Right cardiac atrium (tissue), 5 donors: Measurements from ENCODE around the gene PBX4. TPM values are rescaled to one million over a fixed set of nuclear protein-coding genes. Genes with fewer than 3 reads are reported as not detected.

Experiments
- ATAC-seq, 2 donors: fragments of 200-7000 bp; cut with Tn5 transposase; one replicate each; pipeline versions ENCODE4 v1.8.0 to v1.9.1; 2020; ENCODE audit warnings: moderate library complexity in 2 of 2, mild to moderate bottlenecking in 1 of 2
- DNase-seq, 3 donors: peaks; one replicate each; pipeline ENCODE4 v3.0.0-alpha.2; 2020
- H3K27ac ChIP-seq: one replicate; pipeline ENCODE4 v1.5.1; 2013; ENCODE audit warnings: mild to moderate bottlenecking, low read length, control low read depth, moderate library complexity
- H3K27me3 ChIP-seq: one replicate; pipeline ENCODE4 v1.6.1; 2013; ENCODE audit not compliant: control insufficient read depth, insufficient read depth
- H3K4me1 ChIP-seq: one replicate; pipeline ENCODE4 v1.6.1; 2013; ENCODE audit warnings: low read length; ENCODE audit not compliant: control insufficient read depth, insufficient read depth
- H3K4me3 ChIP-seq: one replicate; pipeline ENCODE4 v1.5.1; 2013; ENCODE audit warnings: low read length, control low read depth
- H3K9me3 ChIP-seq: one replicate; pipeline ENCODE4 v1.6.1; 2013; ENCODE audit warnings: low read length; ENCODE audit not compliant: control insufficient read depth
- WGBS: extraction: QIAGEN DNeasy Blood & Tissue Kit; methylation state at CpG from one replicate; pipeline ENCODE4 v1.1.7; 2013; 5-methylcytosine and 5-hydroxymethylcytosine counted together
- intact Hi-C, 4 donors: fragments of 100-400 bp; cut with DNase I; formaldehyde crosslinking; loops; one replicate each; pipeline versions ENCODE4 v1.11.0 to v1.14.0; 2022 to 2023
- polyA plus RNA-seq: library from polyadenylated mRNA; stranded (reverse); fragments of 200-250 nt; gene quantifications from one replicate; pipeline ENCODE4 v1.2.3, GENCODE V29; 2013
- total RNA-seq, 4 donors: library from RNA; stranded (reverse); fragmentation: NEBNext Ultra II Directional; extraction: Animal tissue kit (Norgen Biotek cat#: 25700); gene quantifications; one replicate each; pipeline ENCODE4 v1.2.1, GENCODE V29; 2021
- donor health status: healthy with polysubstance abuse.
- donor health status: DM: no; HTN: yes; CAD: no.
- donor health status: DM: no; HTN: no; CAD: no.
- donor health status: DM: no; HTN: yes; CAD: no; lungs with severe emphysema.
- donor health status: DM: yes; HTN: yes; CAD: no.

Gene PBX4
- total and polyA plus RNA-seq, 5 donors = 0.36 to 0.56 TPM; not detected in 3

GRCh38 chr19:19634516-19635312, 16.2 kb upstream of the PBX4 start:
- DNase-seq (peak in 2 of 3 donors; percentile 29 to 46), ATAC-seq (no peak)
- Histone ChIP-seq H3K4me1 (no peaks in the 10 kb centered on the region), H3K27me3 (no peaks in the 10 kb centered on the region), H3K4me3 (no peak overlapping the region), H3K27ac (no peak overlapping the region), H3K9me3 (no peaks in the 10 kb centered on the region)
- WGBS = 96% methylated on average over 36 of the region's 36 CpGs
- intact Hi-C loops = loop anchor here in 1 of 4 donors (5.0 kb wide), 1 partner anchor 82 kb away; no protein-coding TSS in a partner anchor

- Histone ChIP-seq H3K4me1 (no peaks in the 10 kb centered on the region), H3K27me3 (no peaks in the 10 kb centered on the region), H3K4me3 (no peak overlapping the region), H3K9me3 (no peaks in the 10 kb centered on the region), H3K27ac (no peak overlapping the region)
- 95% methylated on average over 22 of the region's 22 CpGs for WGBS
- ATAC-seq (no peak), DNase-seq (peak in 1 of 3 donors; percentile 28)
- intact Hi-C loops = no loop called here
Measured at GRCh38 chr19:19633711-19634515, 15.4 kb upstream of the PBX4 start.

DNA sequence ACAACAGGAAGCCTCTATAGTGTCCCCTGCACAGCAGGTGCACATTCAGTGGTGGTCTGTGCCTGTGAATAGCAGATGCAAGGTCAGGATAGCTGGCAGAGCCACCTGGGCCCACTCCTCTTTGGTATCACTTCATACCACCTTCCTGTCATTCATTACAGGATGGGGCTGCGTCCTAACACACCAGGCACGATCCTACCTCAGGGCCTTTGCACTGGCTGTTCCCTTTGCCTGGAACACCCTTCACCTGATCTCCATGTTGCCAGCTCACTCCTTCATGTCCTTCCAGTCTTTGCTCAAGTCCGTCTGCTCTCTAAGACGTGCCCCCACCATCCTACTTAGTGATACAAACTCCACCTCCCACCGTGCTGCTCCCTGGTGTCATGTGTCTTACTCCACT, 14.2 kb upstream of the PBX4 start:
- DNase-seq (no peak), ATAC-seq (no peak)
- no peaks in the 10 kb centered on the region for H3K9me3 ChIP-seq
- H3K27me3 ChIP-seq = no peaks in the 10 kb centered on the region
- no peak overlapping the region for H3K4me3 ChIP-seq
- WGBS = 89% methylated on average over 5 of the region's 5 CpGs
- intact Hi-C loops = no loop called here
- H3K27ac ChIP-seq = no peak overlapping the region
- no peaks in the 10 kb centered on the region for H3K4me1 ChIP-seq

- peak in 1 of 3 donors; percentile 19 for DNase-seq
- H3K4me1 ChIP-seq = no peaks in the 10 kb centered on the region
- WGBS = 88% methylated on average over 7 of the region's 7 CpGs
- no peak overlapping the region for H3K27ac ChIP-seq
- intact Hi-C loops = no loop called here
- no peaks in the 10 kb centered on the region for H3K9me3 ChIP-seq
- no peak overlapping the region for H3K4me3 ChIP-seq
- no peak for ATAC-seq
- H3K27me3 ChIP-seq = no peaks in the 10 kb centered on the region
Measured at GRCh38 chr19:19631346-19631745, 12.9 kb upstream of the PBX4 start.

DNA sequence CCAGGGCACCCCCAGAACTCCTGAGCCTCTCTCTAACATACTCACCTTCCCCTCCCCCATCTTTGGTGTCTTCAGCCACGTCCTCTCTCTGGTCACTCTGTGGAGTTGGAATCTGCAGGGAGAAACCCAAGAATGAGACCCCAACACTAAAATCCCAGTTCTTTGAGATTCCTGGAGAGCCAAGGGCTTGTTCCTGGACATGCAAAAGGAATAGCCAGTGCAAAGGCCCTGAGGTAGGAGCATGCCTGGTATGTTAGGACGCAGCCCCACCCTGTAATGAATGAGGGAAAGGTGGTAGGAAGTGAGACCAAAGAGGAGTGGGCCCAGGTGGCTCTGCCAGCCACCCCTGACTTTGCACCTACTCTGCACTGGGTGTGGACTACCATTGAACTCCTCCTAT, 11.9 kb upstream of the PBX4 start:
- Histone ChIP-seq H3K4me3 (no peak overlapping the region), H3K4me1 (no peaks in the 10 kb centered on the region), H3K9me3 (no peaks in the 10 kb centered on the region), H3K27ac (no peak overlapping the region), H3K27me3 (no peaks in the 10 kb centered on the region)
- ATAC-seq (no peak), DNase-seq (no peak)
- 97% methylated on average over 2 of the region's 2 CpGs for WGBS
- intact Hi-C loops = no loop called here

GRCh38 chr19:19630062-19630414, 11.6 kb upstream of the PBX4 start:
- intact Hi-C loops = no loop called here

DNA sequence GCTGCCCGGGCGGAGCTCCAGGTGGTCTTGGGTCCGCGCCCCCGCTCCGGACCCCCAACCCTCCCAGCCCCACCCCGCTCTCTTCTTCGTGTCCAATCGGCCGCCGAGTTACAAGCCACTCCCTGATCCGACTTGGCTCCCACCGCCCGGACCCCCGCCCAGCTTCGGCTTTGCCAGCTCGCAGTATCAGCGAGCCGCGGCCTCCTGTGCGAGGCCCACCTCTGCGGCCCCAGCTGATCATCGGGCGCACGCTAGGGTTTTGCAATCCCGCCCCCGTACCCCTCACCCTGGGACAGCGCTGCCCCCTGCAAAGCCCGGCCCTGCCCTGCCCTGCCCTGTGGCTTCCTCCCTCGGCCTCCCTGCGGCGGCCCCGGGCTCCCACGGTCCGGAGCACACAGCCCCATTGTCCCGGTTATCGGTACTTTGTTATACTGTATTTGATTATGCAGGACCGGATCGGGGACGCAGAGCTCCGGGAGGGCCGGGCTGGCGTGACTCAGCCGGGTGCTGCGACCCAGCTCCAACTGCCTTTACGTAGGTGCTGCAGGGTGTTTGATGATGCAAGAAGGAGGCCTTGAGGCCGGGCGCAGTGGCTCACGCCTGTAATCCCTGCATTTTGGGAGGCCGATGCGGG, 10.1 kb upstream of the PBX4 start:
- DNase-seq = peak in 1 of 3 donors; percentile 64
- peak; percentile 21 to 58 for ATAC-seq
- WGBS = 17% methylated on average over 51 of the region's 51 CpGs
- intact Hi-C loops = no loop called here
- Histone ChIP-seq H3K27me3 (no peaks in the 10 kb centered on the region), H3K4me1 (no peaks in the 10 kb centered on the region), H3K9me3 (no peaks in the 10 kb centered on the region), H3K4me3 (peak overlapping the region; percentile 38), H3K27ac (no peak overlapping the region)

More at GRCh38 chr19:19630062-19630414, 11.6 kb upstream of the PBX4 start:
- Histone ChIP-seq H3K27me3 (no peaks in the 10 kb centered on the region), H3K4me3 (no peak overlapping the region), H3K4me1 (no peaks in the 10 kb centered on the region), H3K9me3 (no peaks in the 10 kb centered on the region), H3K27ac (no peak overlapping the region)
- 97% methylated on average over 11 of the region's 11 CpGs for WGBS
- DNase-seq (peak in 1 of 3 donors; percentile 45), ATAC-seq (no peak)

DNA sequence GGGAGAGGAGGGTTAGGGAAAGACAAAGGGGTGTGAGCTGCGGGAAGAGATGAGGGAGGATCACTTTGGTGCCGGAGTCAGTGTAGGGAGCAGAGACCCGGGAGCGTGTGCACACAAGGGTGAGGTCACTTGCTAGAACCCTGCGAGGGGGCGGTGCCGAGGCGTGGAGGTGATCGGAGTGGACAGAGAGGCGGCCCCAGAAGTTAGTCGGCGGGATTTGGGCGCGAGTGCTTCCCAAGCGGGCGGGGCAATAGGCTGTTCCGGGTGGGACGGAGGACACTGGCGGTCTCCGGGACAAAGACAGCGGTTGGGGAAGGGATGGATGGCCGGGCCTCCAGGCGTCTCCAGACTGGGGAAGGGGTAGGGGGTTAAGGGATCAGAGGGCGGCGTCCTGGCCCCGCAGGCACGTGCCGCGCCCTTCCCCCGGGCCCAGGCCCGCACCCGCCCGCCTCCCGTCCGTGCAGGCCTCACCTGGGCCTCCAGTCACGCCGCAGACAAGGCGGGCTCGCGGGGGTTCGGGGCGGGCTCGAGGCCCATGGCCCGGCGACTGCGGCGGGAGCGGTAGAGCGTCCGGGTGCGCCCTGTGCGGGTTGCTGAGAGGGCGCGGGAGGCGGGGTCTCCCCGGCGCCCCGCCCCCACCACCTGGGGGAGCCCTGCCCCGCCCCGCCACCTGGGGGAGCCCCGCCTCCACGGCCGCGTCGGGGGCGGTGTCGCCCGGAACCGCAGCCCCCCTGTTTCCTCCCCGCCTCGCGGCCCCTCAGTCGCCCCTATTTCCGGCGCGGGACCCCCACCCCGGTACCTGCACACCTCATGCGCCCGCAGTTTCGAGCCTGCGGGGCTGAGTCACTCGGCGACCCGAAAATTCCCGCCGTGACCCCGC, 9.4 kb upstream of the PBX4 start, which contains the start of gene LPAR2:
Gene LPAR2, minus strand, starts transcription at position 600 of the 880 bp plus-strand sequence. CDS start 945 bp downstream, outside the sequence.
- intact Hi-C loops = no loop called here
- Histone ChIP-seq H3K4me3 (peak within 1 kb of the TSS; percentile 38), H3K27ac (no peak within 1 kb of the TSS), H3K4me1 (no peaks in the 10 kb centered on the region), H3K27me3 (no peaks in the 10 kb centered on the region), H3K9me3 (no peaks in the 10 kb centered on the region)
- 2% methylated on average over 87 of the region's 87 CpGs for WGBS
- DNase-seq (peak in 2 of 3 donors; percentile 71 to 73), ATAC-seq (peak; percentile 58)

- Histone ChIP-seq H3K4me3 (no peak overlapping the region), H3K27ac (no peak overlapping the region), H3K9me3 (no peaks in the 10 kb centered on the region), H3K4me1 (no peaks in the 10 kb centered on the region), H3K27me3 (no peaks in the 10 kb centered on the region)
- ATAC-seq (no peak), DNase-seq (peak in 1 of 3 donors; percentile 56)
- 95% methylated on average over 48 of the region's 48 CpGs for WGBS
- intact Hi-C loops = no loop called here
Measured at GRCh38 chr19:19626516-19627472, 8.3 kb upstream of the PBX4 start.
